AG04449 (cell line): ENCODE data around the gene KLHL17.
A peak's percentile ranks its signal among the peaks of the same experiment; 100 is the strongest.

Source experiments
- CTCF ChIA-PET: fragments of 350-600 bp; formaldehyde crosslinking; extraction: SDS; loops from one replicate; lab custom pipeline; 2021; ENCODE audit warnings: antibody characterized with exemption; lab: Yijun Ruan, JAX
- POLR2A ChIA-PET: fragments of 400-600, 350-600 bp; formaldehyde crosslinking; extraction: SDS; loops from one replicate; lab custom pipeline; 2020; ENCODE audit warnings: antibody characterized with exemption, inconsistent platforms; lab: Yijun Ruan, JAX
- DNase-seq: peaks from one replicate; pipeline ENCODE4 v3.0.0-alpha.2; 2010; ENCODE audit warnings: low read depth, low spot score
- H3K4me3 ChIP-seq: 2 replicates; pipeline ENCODE4 v1.5.1; 2011; ENCODE audit warnings: low read depth, mild to moderate bottlenecking, control low read depth, low read length
- CTCF ChIP-seq: IDR thresholded peaks from one replicate; pipeline ENCODE4 v1.5.1; 2011; ENCODE audit warnings: mild to moderate bottlenecking, moderate library complexity, low read length, control low read depth, inconsistent platforms; ENCODE audit not compliant: insufficient read depth; ENCODE audit errors: missing control alignments

KLHL17 gene

DNA sequence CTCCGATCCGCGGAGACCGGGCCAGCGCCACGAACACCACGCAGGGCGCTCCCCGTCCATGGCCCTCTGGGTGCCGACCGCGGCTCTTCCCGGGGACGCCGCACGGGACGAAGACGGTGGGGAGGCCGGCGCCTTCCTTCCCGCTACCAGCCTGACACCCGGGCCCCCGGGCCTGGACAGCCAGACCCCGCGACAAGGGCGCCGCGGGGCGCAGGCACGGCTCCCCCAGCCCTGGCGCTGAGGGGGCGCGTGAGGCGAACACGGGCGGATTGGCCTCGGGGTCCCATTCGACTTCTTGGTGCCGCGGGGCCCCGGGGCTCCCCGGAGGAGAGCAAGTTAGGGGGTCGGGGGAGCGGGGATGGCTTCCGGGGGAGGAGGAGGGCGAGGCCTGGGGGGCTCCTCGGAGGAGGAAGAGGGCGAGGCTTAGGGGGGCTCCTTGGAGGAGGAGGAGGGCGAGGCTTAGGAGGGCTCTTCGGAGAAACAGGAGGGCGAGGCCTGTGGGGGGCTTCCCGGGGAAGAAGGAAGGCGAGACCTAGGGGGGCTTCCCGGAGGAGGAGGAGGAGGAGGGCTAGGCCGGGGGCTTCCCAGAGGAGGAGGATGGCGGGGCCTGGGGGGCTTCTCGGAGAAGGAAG lies 537 bp upstream of the KLHL17 start:
- ChIA-PET POLR2A (no interaction called here), CTCF (interaction anchor here (1.3 to 1.9 kb wide), 2 partner anchors 21 to 55 kb away, joined by 4 to 6 read pairs; no protein-coding TSS in a partner anchor)
- no peak for TF ChIP-seq CTCF
- H3K4me3 ChIP-seq = peak overlapping the region; percentile 64
- no peak for DNase-seq

GRCh38 chr1:961132-961669 lies 817 bp downstream of the KLHL17 start:
- ChIA-PET POLR2A (interaction anchor here (0.6 kb wide), 1 partner anchor 18 kb away, joined by 3 read pairs; no protein-coding TSS in a partner anchor), CTCF (interaction anchor here (1.4 to 2.0 kb wide), 2 partner anchors 10 to 56 kb away, joined by 3 to 8 read pairs; no protein-coding TSS in a partner anchor)
- H3K4me3 ChIP-seq = peak overlapping the region; percentile 64
- no peak for TF ChIP-seq CTCF
- DNase-seq = no peak

- DNase-seq = no peak
- ChIA-PET CTCF (interaction anchor here (1.4 to 2.0 kb wide), 2 partner anchors 8 to 57 kb away, joined by 3 to 8 read pairs; no protein-coding TSS in a partner anchor), POLR2A (no interaction called here)
- H3K4me3 ChIP-seq = no peak overlapping the region
- no peak for TF ChIP-seq CTCF
Observed at GRCh38 chr1:962381-963300, 2.3 kb downstream of the KLHL17 start.

DNA sequence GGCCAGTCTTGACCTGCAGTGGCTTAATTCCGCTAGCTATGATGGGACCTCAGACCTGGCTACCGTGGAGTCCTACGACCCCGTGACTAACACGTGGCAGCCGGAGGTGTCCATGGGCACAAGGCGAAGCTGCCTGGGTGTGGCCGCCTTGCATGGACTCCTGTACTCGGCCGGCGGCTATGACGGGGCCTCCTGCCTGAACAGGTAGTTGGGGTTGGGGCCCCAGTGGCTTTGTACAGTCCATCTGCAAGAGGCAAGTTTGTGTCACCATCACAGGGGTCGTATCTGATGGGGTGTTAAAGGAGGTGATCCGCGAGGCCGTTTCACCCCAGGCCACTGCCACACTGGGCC lies 2.9 kb downstream of the KLHL17 start:
- DNase-seq = no peak
- CTCF ChIA-PET = interaction anchor here (0.8 kb wide), 1 partner anchor 13 kb away, joined by 3 read pairs; no protein-coding TSS in a partner anchor
- POLR2A ChIA-PET = no interaction called here
- TF ChIP-seq CTCF = no peak
- H3K4me3 ChIP-seq = no peak overlapping the region

DNA sequence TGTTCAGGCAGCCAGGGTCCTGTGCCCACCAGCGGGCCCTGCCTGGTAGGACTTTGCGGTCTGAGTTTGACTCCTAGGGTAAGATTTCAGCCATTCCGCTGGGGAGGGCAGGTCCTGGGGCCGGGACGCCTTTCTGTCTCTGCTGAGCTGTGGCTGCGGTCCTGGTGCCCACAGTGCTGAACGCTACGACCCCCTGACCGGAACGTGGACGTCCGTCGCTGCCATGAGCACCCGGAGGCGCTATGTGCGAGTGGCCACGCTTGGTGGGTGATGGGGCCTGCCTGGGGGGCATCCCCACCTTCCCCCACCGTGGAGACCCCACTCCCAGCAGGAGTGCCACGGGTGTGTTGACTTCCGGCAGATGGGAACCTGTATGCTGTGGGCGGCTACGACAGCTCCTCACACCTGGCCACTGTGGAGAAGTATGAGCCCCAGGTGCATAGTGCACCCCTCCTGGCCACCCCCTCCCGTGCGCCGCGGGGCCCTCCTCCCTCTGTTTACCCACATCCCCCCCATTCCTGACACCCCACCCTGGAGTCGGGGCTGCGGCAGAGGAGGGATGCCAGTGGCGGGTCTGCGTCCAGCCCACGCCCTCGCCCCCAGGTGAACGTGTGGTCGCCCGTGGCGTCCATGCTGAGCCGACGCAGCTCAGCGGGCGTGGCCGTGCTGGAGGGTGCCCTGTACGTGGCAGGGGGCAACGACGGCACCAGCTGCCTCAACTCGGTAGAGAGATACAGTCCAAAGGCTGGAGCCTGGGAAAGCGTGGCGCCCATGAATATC lies 3.6 kb downstream of the KLHL17 start:
- CTCF ChIA-PET = interaction anchor here (0.8 kb wide), 1 partner anchor 13 kb away, joined by 3 read pairs; no protein-coding TSS in a partner anchor
- H3K4me3 ChIP-seq = no peak overlapping the region
- POLR2A ChIA-PET = no interaction called here
- no peak for DNase-seq
- no peak for TF ChIP-seq CTCF
